Osteoblast (primary cell): ENCODE measurements around the gene ACOT13. TPM values are rescaled to one million over a fixed set of nuclear protein-coding genes. Genes with fewer than 3 reads are reported as not detected.
"Not testable (repeated sequence)": the region's sequence is repeated elsewhere in the genome, so short reads cannot be mapped to it uniquely, and the experiment has no call there.

Experiments
- DNase-seq: peaks from one replicate; pipeline ENCODE4 v3.0.0; 2011; ENCODE audit warnings: low spot score, mixed read lengths; ENCODE audit not compliant: insufficient read length; ENCODE audit errors: missing footprints
- H2AFZ ChIP-seq: 2 replicates; pipeline ENCODE4 v1.6.0; 2011; ENCODE audit warnings: mild to moderate bottlenecking, low read length
- H3K27ac ChIP-seq: 2 replicates; pipeline ENCODE4 v1.5.1; 2011; ENCODE audit warnings: mild to moderate bottlenecking, low read depth, low read length, moderate library complexity
- H3K27me3 ChIP-seq: 2 replicates; pipeline ENCODE4 v1.6.0; 2012; ENCODE audit warnings: mild to moderate bottlenecking, control low read depth, inconsistent platforms, low read length, moderate library complexity; ENCODE audit not compliant: insufficient read depth
- H3K36me3 ChIP-seq: 2 replicates; pipeline ENCODE4 v1.5.1; 2011; ENCODE audit warnings: mild to moderate bottlenecking, low read length, control low read depth, moderate library complexity; ENCODE audit not compliant: insufficient read depth
- H3K4me1 ChIP-seq: 2 replicates; pipeline ENCODE4 v1.5.1; 2011; ENCODE audit warnings: mild to moderate bottlenecking, low read length, control low read depth, moderate library complexity; ENCODE audit not compliant: insufficient read depth
- H3K4me2 ChIP-seq: 2 replicates; pipeline ENCODE4 v1.6.0; 2011; ENCODE audit warnings: mild to moderate bottlenecking, low read length; ENCODE audit not compliant: insufficient read depth
- H3K4me3 ChIP-seq: fragments of 200-600 bp; sonication (generic); 3 replicates; pipeline ENCODE4 v1.5.1; 2012; ENCODE audit warnings: mild to moderate bottlenecking, low read length, inconsistent platforms; ENCODE audit not compliant: insufficient read depth
- H3K79me2 ChIP-seq: 2 replicates; pipeline ENCODE4 v1.6.0; 2012; ENCODE audit warnings: mild to moderate bottlenecking, low read length, control low read depth, inconsistent platforms; ENCODE audit not compliant: insufficient read depth
- H3K9me3 ChIP-seq: 2 replicates; pipeline ENCODE4 v1.5.1; 2011; ENCODE audit warnings: low read depth, low read length, control low read depth
- H4K20me1 ChIP-seq: 2 replicates; pipeline ENCODE4 v1.6.0; 2012; ENCODE audit warnings: mild to moderate bottlenecking, low read length, control low read depth; ENCODE audit not compliant: insufficient read depth
- total RNA-seq: library from RNA; depleted of rRNA; stranded (reverse); fragments of >200 nt; gene quantifications from 2 replicates; pipeline ENCODE4 v1.2.3, GENCODE V29; 2012
- TF ChIP-seq, protein P1 (sequence below): IDR thresholded peaks from 2 replicates; pipeline ENCODE4 v1.5.1; 2011; ENCODE audit warnings: mild to moderate bottlenecking, low read depth, low read length, moderate library complexity; ENCODE audit errors: extremely low read depth

Gene ACOT13
- total RNA-seq, 1 donor, result 5.8 TPM

DNA sequence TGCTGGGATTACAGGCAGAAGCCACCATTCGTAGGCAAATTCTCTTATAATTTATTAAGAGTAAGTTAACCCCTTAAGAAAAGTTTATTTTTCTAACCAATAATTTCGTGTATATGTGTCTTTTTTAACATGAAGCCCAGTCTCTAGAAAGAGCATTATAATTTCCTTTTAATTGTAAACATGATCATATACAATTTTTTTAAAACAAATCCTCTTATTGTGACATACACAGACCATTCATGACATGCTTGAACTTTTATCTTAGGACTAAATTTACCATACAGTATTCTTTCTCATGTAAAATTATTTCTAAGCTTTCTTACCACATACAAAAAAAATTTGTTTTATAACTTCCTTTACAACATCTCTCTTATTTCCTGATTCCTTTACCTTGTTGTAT is 6.7 kb downstream of the ACOT13 start:
- Histone ChIP-seq H3K27ac (no peak overlapping the region), H3K36me3 (no peaks in the 10 kb centered on the region), H3K4me2 (no peak overlapping the region), H2AFZ (no peak overlapping the region), H4K20me1 (no peaks in the 10 kb centered on the region), H3K4me1 (no peaks in the 10 kb centered on the region), H3K4me3 (no peak overlapping the region), H3K27me3 (no peaks in the 10 kb centered on the region), H3K79me2 (no peaks in the 10 kb centered on the region), H3K9me3 (no peaks in the 10 kb centered on the region)
- TF ChIP-seq, protein P1, sequence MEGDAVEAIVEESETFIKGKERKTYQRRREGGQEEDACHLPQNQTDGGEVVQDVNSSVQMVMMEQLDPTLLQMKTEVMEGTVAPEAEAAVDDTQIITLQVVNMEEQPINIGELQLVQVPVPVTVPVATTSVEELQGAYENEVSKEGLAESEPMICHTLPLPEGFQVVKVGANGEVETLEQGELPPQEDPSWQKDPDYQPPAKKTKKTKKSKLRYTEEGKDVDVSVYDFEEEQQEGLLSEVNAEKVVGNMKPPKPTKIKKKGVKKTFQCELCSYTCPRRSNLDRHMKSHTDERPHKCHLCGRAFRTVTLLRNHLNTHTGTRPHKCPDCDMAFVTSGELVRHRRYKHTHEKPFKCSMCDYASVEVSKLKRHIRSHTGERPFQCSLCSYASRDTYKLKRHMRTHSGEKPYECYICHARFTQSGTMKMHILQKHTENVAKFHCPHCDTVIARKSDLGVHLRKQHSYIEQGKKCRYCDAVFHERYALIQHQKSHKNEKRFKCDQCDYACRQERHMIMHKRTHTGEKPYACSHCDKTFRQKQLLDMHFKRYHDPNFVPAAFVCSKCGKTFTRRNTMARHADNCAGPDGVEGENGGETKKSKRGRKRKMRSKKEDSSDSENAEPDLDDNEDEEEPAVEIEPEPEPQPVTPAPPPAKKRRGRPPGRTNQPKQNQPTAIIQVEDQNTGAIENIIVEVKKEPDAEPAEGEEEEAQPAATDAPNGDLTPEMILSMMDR, result no peak
- DNase-seq, result no peak

DNA sequence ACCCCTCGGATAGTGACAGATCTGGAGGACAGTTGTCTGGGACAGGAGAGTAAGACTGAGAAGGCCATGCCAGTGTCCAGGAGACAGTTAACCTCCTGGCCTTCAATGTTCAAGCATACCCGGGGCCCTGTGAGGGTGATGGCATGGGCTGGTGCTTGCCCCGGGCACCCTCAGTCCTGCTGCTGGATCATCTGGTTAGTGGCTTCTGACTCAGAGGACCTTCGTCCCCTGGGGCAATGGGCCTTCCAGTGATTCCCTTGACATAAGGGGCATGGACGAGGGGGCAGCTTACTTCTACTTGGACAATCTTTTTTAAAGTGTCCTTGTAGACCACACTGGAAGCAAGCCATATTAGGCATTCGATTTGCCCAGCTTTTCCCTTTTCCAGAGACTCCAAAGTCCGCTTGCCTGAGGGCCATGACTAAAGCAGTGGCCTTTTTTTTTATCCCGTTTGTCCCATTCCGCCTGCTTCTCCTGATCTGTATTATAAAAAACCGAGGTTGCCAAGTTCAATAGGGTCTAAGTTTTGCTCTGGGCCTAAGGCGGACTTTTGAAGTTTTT is 12.0 kb downstream of the ACOT13 start:
- not testable (repeated sequence) for H3K4me1 ChIP-seq, H3K27ac ChIP-seq, H3K36me3 ChIP-seq, H3K4me2 ChIP-seq, H4K20me1 ChIP-seq, DNase-seq, H3K4me3 ChIP-seq, H3K27me3 ChIP-seq, H3K79me2 ChIP-seq, H3K9me3 ChIP-seq, H2AFZ ChIP-seq

DNA sequence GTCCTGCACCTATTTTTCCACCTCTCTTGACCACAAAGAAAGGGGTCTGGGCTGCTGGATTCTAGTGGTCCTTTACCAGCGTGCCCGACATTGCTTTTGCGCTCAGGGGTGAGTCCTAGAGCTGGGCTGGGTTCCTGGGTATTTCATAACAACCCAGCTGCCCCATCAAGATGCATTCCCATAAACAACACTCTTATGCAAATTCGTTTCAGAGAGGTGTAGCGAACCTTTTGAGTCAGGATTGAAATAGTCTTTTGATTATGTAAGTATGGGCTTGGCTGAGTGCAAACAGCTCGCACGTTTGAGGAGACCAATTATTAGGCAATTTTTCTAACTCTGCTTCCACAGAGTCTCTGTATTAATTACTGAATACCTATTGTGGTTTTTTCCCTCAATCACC is 13.7 kb downstream of the ACOT13 start:
- Histone ChIP-seq H3K9me3 (no peaks in the 10 kb centered on the region), H3K4me3 (no peak overlapping the region), H3K4me1 (no peaks in the 10 kb centered on the region), H3K79me2 (no peaks in the 10 kb centered on the region), H3K4me2 (no peak overlapping the region), H4K20me1 (no peaks in the 10 kb centered on the region), H3K27me3 (no peaks in the 10 kb centered on the region), H3K27ac (no peak overlapping the region), H2AFZ (no peak overlapping the region), H3K36me3 (no peaks in the 10 kb centered on the region)
- no peak for DNase-seq
- TF ChIP-seq, protein P1, result no peak

DNA sequence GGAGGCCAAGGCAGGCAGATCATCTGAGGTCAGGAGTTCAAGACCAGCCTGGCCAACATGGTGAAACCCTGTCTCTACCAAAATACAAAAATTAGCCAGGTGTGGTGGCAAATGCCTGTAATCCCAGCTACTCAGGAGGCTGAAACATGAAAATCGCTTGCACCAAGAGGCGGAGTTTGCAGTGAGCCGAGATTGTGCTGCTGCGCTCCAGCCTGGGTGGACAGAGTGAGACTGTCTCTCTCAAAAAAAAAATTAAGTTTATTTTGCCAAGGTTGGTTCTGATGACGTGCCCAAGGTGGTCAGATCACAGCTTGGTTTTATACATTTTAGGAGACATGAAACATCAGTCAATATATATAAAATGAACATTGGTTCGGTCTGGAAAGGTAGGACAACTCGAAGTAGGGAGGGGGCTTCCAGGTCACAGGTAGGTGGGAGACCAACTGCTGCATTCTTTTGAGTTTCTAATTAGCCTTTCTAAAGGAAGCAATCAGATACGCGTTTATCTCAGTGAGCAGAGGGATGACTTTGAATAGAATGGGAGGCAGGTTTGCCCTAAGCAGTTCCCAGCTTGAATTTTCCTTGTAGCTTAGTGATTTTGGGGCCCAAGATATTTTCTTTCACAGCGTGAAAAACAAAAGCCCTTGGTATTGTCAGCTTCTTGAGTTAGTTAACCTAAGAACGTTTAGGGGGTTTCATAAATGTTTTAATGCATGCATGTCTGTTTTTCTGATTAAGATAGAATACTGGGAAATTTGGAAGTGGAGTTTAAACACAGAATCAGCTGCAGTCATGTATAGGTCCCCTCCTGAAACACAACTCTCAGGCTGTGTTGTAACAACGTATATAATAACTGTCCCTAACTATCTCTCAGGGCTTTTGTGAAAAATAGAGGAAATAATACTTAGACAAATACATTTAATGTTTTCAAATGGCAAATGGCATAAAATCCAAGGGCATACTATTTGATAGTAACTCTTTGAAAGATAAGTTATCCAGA is 16.7 kb downstream of the ACOT13 start:
- H3K79me2 ChIP-seq, result no peaks in the 10 kb centered on the region
- no peaks in the 10 kb centered on the region for H3K4me1 ChIP-seq
- TF ChIP-seq, protein P1, result no peak
- no peak overlapping the region for H3K4me2 ChIP-seq
- no peak overlapping the region for H3K27ac ChIP-seq
- no peak overlapping the region for H2AFZ ChIP-seq
- H4K20me1 ChIP-seq, result no peaks in the 10 kb centered on the region
- H3K9me3 ChIP-seq, result no peaks in the 10 kb centered on the region
- H3K36me3 ChIP-seq, result no peaks in the 10 kb centered on the region
- no peak for DNase-seq
- H3K4me3 ChIP-seq, result no peak overlapping the region
- H3K27me3 ChIP-seq, result no peaks in the 10 kb centered on the region
